Measurements from ENCODE around the gene SLC19A1.

Gene SLC19A1

GRCh38 chr21:45577801-45578175, 35.5 kb upstream of the SLC19A1 start:
- in situ Hi-C loops (cut with MboI; ENCODE audit: low sequenced_read_pairs), result no loop called here

DNA sequence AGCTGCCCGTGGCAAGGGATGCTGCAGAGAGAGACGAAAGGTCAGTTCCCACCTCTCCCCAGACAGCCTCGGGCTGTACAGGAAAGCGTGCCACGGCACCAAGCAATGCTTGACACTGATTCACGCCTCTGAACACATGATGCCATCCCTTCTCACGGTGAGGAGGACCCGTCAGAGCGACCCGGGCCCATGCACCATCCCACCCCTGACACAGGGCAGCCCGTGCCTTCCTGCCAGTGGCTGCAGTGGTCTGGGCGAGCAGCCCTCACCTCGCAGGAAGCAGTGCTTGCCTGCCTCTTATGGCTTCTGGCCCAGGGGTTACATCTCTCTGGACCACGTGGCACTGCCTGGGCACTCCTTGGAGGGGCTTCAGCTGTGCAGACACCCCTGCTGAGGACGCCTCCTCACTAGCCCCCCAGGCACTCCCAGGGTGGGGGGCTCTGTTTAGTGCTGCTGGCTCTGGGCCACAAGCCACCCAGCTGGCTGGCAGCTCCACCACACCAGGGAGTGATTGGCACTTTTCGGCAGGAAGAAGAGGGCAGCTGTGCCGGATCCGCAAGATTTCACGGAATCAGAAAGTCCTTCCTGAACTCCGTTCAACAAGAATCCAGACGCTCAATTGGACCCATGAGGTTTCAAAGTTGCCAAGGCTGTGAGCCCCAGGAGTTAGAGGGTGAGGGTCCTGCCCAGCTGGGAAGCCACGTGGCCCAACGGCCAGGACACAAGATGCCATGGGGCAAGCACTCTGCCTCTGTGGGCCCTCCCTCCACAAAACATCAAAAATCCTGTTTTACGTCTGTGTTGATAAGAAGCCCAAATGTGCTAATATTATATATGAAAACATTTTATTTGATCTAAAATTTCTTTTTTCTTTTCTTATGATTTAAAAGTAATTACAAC, 34.8 kb upstream of the SLC19A1 start:
- in situ Hi-C loops (cut with MboI; ENCODE audit: low sequenced_read_pairs), result no loop called here

DNA sequence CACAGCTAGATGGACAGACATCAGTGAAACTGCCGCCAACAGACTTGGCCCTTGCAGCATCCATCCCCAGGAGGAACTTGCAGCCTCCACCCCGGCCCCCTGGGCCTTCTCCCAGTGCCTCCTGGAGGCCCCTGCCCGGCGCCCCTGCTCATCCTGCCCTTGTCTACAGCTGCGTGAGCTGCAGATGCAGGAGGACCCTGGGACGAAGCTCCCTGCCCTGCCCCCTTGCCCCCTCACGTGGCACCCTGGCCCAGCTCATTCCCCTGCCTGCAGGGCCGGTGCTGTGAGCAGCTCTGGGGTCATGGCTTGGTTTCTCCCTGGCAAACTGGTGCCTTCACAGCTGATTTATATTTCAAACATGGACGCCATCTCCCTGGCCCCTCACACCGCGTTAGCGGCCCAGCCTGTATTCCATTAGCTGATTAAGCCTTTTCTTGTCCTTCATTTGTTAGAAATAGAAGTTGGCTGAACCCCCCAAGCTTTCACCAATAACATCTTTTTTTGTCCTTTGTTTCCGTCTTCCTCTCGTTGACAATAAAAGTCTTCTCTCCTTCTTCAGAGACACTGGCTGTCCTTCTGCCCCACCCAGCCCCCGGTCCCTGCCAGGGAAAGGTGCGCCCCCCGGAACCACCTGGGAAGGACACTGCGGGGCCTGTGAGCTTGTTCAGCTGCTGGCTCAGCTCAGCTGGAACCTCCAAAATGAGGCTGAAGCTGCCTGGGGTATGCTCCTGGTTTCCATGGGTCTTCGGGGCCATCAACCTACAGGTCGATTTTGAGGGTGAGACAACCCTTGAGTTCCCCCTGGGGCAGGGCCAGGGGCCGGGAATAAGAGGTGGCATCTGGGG, 34.0 kb upstream of the SLC19A1 start:
- in situ Hi-C loops (cut with MboI; ENCODE audit: low sequenced_read_pairs), result no loop called here

- in situ Hi-C loops (cut with MboI; ENCODE audit: low sequenced_read_pairs), result no loop called here
These were observed 33.2 kb upstream of the SLC19A1 start for GRCh38 chr21:45575304-45575992.

DNA sequence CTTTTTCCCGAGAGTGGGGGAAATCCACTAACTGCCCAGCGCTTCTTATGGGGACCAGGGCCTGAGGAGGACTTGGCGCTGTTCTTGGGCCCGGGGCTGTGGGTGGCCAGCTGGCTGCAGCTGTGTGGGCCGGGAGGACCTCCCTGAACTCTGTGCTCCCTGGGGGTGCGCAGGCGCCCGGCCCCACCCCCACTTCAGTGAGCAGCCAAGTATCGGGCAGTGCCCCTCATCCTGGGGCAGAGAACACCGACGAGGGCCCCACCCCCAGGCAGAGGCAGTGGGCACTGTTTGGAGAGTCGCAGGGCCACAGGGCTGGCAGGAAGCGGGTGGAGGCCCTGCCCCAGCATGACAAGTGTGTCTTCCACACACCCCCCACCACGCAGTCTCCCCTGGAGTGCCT, 32.5 kb upstream of the SLC19A1 start:
- in situ Hi-C loops (cut with MboI; ENCODE audit: low sequenced_read_pairs), result loop anchor here (25.0 kb wide), 1 partner anchor 238 kb away; no protein-coding TSS in a partner anchor

DNA sequence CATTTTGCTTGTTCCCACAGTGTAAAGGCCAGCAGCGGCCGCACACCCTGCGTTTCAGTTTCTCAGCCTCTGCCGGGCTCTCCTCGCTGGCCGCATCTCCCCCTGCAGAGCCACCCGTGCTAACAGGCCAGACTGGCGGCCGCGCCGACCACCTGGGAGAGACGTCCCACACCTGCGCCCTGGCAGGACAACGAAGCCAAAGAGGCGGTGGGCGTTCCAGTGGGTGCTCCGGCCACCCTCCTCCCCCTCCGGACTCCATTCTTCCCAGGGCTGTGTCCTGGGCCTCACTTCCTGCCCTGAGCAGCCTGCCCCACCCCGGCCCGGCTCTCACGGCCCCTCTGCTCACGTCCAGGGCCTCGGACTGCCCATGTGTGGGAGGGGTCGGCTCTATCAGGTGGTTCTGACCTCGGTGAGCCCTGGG, 31.9 kb upstream of the SLC19A1 start:
- in situ Hi-C loops (cut with MboI; ENCODE audit: low sequenced_read_pairs), result loop anchor here (25.0 kb wide), 1 partner anchor 238 kb away; no protein-coding TSS in a partner anchor

DNA sequence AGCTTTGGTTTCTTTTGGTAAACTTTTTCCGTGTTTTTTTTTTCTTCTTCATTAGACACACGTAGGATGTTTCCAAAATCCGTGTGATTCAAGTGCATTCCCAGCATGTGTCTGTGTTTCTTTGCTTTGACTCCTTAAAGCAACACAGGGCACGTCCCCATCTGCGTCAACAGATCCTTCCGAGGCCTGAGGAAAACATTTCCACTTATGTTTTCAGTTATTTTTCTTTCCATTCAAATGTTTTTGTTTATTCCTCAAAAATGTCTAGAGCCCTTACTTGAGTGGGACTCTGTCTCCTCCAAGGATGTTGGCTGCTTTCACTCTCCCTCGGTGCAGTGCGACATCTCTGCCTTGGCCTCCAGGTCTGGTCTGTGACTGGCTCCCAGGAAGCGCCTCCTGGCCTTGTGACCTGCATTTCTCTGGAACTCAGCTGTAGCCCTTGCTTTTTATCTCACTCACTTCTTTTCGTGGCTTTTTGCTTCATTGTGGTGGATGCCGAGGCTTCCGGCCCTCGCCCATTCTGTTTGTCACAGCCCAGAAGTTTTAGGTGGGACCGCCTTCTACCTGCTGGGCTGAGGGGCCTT, 31.3 kb upstream of the SLC19A1 start:
- in situ Hi-C loops (cut with MboI; ENCODE audit: low sequenced_read_pairs), result loop anchor here (25.0 kb wide), 1 partner anchor 239 kb away; no protein-coding TSS in a partner anchor

- in situ Hi-C loops (cut with MboI; ENCODE audit: low sequenced_read_pairs), result loop anchor here (25.0 kb wide), 1 partner anchor 239 kb away; no protein-coding TSS in a partner anchor
These were observed 30.7 kb upstream of the SLC19A1 start for GRCh38 chr21:45572783-45573451.

DNA sequence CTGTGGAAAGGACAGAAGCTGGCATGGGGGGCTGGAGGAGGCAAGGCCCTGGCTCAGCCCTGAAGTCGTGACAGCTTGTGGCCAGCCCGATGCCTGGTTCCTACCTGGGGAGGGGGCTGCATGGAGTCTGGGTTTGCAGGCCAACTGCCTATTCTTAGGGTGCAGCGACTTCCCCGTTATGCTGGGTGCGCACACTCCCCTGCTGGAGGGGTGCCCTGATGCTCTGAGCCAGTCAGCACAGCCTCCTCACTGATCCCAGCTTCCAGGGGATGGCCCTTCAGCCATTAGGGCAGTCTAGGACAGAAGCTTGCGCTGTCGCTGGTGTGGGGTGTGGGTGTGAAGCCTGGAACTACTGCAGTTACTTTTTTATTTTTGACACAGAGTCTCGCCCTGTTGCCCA, 30.0 kb upstream of the SLC19A1 start:
- in situ Hi-C loops (cut with MboI; ENCODE audit: low sequenced_read_pairs), result loop anchor here (25.0 kb wide), 1 partner anchor 240 kb away; no protein-coding TSS in a partner anchor

DNA sequence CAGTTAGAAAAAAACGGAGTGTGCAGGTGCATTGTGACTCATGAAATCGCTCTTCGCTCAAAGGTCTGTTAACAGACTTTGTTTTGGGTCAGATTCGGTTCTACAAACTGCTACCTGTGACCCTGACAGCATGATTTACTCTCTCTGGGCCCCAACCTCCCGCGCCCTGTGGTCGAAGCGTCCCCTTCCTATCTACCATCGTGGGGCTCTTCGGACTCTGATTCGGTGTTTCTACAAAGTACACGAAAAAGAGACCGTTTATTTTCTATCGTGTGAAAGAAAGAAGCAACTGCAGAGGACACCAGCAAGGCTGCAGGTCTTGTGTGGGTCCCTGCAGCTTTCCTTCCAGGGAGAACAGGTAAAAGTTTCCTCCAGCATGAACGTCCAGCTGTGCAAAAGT, 29.4 kb upstream of the SLC19A1 start:
- in situ Hi-C loops (cut with MboI; ENCODE audit: low sequenced_read_pairs), result loop anchor here (25.0 kb wide), 1 partner anchor 241 kb away; no protein-coding TSS in a partner anchor

- in situ Hi-C loops (cut with MboI; ENCODE audit: low sequenced_read_pairs), result loop anchor here (25.0 kb wide), 1 partner anchor 241 kb away; no protein-coding TSS in a partner anchor
These were observed 28.8 kb upstream of the SLC19A1 start for GRCh38 chr21:45570826-45571601.

- in situ Hi-C loops (cut with MboI; ENCODE audit: low sequenced_read_pairs), result loop anchor here (25.0 kb wide), 1 partner anchor 242 kb away; no protein-coding TSS in a partner anchor
These were observed 27.8 kb upstream of the SLC19A1 start for GRCh38 chr21:45570071-45570470.

GRCh38 chr21:45568383-45568782, 26.1 kb upstream of the SLC19A1 start:
- in situ Hi-C loops (cut with MboI; ENCODE audit: low sequenced_read_pairs), result loop anchor here (25.0 kb wide), 1 partner anchor 244 kb away; no protein-coding TSS in a partner anchor

DNA sequence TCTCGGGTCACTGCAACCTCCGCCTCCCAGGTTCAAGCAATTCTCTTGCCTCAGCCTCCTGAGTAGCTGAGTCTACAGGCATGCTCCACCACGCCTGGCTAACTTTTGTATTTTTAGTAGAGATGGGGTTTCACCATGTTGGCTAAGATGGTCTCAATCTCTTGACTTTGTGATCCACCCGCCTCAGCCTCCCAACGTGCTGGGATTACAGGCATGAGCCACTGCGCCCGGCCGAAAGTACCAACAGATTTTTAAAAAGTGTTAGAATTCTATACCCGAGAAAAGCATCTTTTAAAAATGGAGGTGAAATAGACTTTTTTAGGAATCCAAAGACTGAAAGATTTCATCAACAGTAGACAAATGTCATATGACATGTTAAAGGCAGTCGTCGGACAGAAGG, 21.9 kb upstream of the SLC19A1 start:
- in situ Hi-C loops (cut with MboI; ENCODE audit: low sequenced_read_pairs), result loop anchor here (25.0 kb wide), 1 partner anchor 248 kb away; no protein-coding TSS in a partner anchor

DNA sequence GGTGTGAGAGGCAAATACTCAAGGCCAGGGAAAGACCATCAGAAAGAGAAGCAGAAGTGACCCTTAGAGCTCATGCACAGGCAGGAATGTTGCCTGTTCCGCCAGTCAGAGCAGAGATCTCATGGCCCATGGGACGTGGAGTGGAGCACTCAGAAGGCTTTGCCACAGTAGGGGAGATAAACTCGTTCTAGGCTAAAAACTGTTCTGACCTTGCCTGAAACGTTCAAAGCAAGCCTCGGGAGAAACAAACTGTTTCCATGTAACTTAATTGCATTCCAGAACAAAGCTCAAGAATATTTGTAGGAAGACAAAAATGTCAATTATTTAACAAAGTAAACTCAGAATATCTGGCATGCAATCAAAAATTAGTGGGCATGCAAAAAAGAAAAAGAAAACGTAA, 20.7 kb upstream of the SLC19A1 start:
- in situ Hi-C loops (cut with MboI; ENCODE audit: low sequenced_read_pairs), result loop anchor here (25.0 kb wide), 1 partner anchor 249 kb away; no protein-coding TSS in a partner anchor

DNA sequence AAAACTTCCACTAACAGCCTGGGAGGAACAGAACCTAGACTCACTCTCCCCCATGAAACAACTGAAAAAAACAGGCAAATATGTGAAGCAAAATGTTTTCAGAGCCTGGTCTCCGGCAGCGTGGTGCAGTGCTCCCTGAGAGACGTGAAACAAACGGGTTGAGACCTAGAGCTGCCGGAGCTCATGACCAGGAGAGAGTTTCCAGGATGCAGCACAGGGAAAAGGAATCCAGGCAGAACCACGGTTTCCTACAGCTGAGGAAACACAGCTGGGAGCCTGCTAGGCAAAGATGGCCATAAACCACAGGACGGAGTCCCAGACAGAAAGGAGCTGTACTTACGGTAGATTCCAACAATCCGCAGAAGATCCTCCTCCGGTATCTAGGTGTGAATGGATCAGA, 20.2 kb upstream of the SLC19A1 start:
- in situ Hi-C loops (cut with MboI; ENCODE audit: low sequenced_read_pairs), result loop anchor here (25.0 kb wide), 1 partner anchor 250 kb away; no protein-coding TSS in a partner anchor

GRCh38 chr21:45561241-45561640, 19.0 kb upstream of the SLC19A1 start:
- in situ Hi-C loops (cut with MboI; ENCODE audit: low sequenced_read_pairs), result loop anchor here (25.0 kb wide), 1 partner anchor 251 kb away; no protein-coding TSS in a partner anchor
